AG09319 (cell line): ENCODE data around the gene IFI30.

Experiments
- DNase-seq: peaks from one replicate; pipeline ENCODE4 v3.0.0-alpha.2; 2010; ENCODE audit warnings: low read depth; ENCODE audit errors: extremely low read depth
- TF ChIP-seq, protein P1 (sequence below): IDR thresholded peaks from 2 replicates; pipeline ENCODE4 v1.5.1; 2011; ENCODE audit warnings: low read depth, mild to moderate bottlenecking, inconsistent platforms, low read length, moderate library complexity

Gene IFI30

DNA sequence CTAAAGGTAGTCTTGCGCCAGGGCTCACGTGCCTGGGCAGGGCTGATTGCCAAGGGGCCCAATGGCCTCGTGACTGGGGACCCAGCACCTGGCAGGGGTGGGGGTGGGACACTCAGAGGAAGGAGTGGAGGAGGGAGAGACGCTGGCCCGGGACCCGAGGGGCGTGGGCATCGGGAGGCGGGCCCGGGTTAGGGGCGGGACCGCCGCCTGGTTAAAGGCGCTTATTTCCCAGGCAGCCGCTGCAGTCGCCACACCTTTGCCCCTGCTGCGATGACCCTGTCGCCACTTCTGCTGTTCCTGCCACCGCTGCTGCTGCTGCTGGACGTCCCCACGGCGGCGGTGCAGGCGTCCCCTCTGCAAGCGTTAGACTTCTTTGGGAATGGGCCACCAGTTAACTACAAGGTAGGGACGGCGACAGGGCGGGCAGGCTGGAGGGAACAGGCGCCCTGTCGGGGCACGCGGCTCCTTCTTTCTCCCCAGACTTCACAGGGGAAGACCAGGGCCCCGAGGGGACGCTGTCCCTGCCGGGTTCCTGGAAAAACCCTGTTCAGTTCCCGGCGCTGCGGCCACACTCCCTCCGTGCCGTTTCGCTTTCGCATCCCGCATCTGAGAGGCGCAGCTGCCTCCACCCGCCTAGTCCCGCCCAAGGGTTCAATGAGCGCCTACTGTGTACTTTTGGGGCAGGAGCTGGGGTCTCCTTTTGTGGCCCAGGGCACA lies at the start of gene IFI30:
IFI30 (plus strand) TSS at position 242 of the 717 bp plus-strand sequence; CDS start at position 271, 29 bp downstream.
- TF ChIP-seq, protein P1, sequence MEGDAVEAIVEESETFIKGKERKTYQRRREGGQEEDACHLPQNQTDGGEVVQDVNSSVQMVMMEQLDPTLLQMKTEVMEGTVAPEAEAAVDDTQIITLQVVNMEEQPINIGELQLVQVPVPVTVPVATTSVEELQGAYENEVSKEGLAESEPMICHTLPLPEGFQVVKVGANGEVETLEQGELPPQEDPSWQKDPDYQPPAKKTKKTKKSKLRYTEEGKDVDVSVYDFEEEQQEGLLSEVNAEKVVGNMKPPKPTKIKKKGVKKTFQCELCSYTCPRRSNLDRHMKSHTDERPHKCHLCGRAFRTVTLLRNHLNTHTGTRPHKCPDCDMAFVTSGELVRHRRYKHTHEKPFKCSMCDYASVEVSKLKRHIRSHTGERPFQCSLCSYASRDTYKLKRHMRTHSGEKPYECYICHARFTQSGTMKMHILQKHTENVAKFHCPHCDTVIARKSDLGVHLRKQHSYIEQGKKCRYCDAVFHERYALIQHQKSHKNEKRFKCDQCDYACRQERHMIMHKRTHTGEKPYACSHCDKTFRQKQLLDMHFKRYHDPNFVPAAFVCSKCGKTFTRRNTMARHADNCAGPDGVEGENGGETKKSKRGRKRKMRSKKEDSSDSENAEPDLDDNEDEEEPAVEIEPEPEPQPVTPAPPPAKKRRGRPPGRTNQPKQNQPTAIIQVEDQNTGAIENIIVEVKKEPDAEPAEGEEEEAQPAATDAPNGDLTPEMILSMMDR: no peak; the same call in 1 of the 2 replicates
- no peak for DNase-seq

DNA sequence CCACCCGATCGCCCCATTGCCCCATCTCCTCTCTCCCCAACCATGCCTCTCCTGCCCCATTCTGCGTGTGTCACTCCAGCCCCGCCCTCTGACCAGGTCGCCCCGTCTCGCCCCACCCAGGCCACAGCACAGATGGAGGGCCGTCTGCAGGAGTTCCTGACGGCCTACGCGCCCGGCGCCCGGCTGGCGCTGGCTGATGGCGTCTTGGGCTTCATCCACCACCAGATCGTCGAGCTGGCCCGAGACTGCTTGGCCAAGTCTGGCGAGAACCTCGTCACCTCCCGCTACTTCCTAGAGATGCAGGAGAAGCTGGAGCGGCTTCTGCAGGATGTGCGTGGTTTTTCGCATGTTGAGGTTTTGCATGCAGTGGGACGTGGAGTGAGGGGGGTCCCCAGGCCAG lies 49.8 kb upstream of the IFI30 start:
- DNase-seq: no peak
- TF ChIP-seq, protein P1: no peak

DNA sequence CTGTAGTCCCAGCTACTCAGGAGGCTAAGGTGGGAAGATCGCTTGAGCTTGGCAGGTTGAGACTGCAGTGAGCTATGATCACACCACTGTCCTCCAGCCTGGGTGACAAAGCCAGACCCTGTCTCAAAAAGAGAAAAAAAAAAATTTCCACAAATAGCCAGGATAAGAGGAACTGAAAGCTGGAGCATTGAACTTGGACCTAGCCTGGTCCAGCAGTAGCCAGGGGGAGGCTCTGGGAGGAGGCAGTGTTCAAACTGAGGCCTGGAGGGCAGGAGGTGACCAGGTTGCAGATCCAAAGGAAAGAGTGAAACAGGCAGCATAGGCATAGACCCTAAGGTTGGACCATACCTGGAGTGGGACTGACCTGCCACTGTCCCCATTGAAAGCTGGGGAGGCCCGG lies 47.5 kb upstream of the IFI30 start:
- TF ChIP-seq, protein P1: no peak
- DNase-seq: no peak

DNA sequence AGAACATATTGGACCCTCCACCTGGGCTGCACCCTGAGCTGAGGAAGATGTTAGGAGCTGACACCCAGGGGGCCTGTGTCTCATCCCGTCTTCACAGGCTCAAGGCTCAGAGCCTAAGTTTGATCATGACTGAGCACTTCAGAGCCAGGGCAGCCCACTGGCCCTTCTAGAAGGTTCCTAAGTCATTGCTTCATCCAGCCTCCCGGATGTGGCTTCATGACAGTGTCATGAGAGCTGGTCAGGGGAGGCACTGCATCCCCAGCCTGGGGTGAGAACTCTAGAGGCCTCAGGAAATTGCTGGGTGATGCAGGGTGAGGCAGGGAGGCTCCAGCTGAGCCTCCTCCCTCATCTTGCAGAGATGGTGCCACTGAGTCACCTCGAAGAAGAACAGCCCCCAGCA lies 45.6 kb upstream of the IFI30 start:
- DNase-seq: no peak
- TF ChIP-seq, protein P1: no peak

DNA sequence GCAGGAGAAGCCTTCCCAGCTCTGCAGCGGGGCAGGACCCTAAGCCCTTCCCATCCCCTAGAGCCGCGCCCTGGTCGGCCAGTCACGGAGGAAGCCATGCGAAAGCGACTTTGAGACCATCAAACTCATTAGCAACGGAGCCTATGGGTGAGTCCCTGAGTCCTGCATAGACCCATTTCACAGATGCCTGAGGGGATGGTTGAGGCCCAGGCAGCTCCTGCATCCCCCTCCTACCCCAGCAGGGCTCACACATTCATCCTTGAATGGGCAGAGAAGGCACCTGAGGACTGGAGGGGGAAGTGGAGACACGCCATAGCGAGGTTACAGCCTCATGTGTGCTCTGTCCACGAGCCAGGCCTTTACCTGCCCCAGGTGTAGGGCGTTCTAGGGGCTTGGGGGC lies 44.8 kb upstream of the IFI30 start:
- DNase-seq: no peak
- TF ChIP-seq, protein P1: no peak

DNA sequence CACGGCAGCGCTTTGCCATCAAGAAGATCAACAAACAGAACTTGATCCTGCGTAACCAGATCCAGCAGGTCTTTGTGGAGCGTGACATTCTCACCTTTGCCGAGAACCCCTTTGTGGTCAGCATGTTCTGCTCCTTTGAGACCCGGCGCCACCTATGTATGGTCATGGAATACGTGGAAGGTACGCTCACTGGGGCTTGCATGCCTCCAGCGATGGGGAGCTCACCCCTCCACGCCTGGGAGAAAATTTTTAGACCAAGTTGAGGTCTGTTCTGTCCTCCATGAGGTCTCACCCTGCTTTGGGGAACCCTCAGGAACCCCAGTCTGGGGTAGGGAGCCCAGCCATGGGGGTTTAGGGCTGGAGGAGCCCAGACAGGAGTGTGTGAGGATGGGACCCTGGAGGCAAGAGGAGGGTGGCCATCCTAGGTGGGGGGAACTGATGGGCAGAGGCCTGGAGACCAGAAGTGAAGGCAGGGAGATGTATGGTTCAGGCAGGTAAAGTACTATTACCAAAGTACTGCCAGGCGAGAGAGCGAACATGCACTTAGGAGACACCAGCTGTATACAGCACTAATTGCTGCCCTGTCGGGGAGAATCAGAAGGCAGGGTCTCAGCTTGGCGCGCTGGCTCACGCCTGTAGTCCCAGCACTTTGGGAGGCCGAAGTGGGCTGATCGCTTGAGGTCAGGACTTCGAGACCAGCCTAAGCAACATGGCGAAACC lies 42.9 kb upstream of the IFI30 start:
- DNase-seq: no peak

More for the DNA sequence above, 42.9 kb upstream of the IFI30 start:
- TF ChIP-seq, protein P1: no peak
